ENCODE results near the gene SFXN5.

DNA sequence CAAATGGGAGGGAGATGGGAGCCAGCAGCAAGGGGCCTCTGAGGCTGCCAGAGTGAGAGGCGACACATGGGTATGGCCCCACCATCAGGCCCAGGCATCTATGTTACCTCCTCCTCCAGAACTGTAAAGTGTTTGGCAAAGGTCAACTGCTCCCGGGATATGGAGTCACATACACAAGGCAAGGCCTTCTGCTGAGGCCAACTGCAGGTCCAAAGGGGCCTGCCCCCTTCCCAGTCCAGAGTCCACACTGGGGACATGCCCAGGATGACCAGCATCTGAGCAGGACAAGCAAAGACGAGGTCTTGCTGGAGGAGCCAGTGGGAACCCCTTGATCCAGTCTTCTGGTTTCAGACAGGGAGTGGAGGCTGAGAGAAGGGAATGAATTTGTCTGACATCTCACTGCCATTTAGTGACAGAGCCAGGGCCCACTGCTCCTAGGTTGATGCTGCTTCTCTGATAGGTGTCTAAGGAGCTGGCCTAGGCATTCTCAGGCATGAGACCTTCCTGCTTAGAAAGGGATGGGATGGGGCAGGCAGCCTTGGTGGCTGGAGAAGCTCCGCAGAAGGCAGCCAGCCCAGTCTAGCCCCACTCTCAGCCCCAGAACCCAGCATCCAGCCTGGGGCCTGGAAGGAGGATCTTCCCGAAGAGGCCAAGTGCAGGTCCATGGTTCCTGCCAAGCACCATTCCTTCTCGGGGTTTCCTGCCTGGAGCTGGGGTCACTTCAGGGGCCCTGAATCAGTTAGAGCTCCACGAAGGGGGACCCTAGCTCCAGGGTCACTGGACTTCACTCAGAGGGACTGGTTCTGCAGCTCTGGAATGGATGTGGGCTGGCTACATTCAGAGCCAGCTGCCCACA, 127.7 kb downstream of the SFXN5 start:
- TF ChIP-seq ZNF384 (IDR thresholded peaks at IDR 0.05) (no peak), NFRKB (IDR thresholded peaks at IDR 0.05) (no peak), SUZ12 (IDR thresholded peaks at IDR 0.05) (no peak), FOXA1 (IDR thresholded peaks at IDR 0.05) (no peak), SP1 (IDR thresholded peaks at IDR 0.05) (no peak), CTBP1 (IDR thresholded peaks at IDR 0.05; ENCODE audit: borderline replicate concordance) (no peak), ELF4 (IDR thresholded peaks at IDR 0.05) (no peak), BHLHE40 (IDR thresholded peaks at IDR 0.05; ENCODE audit: borderline replicate concordance) (no peak), LEF1 (IDR thresholded peaks at IDR 0.05; ENCODE audit: borderline replicate concordance) (no peak)
